ENCODE measurements around the gene NOP56.

The NOP56 gene

DNA sequence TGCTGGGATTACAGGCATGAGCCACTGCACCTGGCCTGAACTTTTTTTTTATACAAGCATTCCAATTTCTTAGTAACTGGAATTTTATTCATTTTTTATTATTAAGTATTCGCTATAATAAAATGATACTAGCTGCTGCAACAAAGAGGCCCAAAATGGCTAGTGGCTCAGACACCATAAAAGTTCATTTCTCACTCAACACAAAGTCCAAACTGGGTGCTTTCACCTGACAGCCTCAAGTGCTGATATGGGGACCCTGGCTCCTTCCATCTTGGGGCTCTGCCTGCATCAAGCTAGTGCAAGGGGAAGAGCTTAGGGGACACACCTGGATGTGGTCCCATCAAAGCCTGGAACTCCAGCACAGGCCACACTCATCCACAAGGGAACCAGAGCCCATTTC is 12.2 kb upstream of the NOP56 start:
- DNase-seq (ENCODE audit: low read depth in 2 of 2): no peak

DNA sequence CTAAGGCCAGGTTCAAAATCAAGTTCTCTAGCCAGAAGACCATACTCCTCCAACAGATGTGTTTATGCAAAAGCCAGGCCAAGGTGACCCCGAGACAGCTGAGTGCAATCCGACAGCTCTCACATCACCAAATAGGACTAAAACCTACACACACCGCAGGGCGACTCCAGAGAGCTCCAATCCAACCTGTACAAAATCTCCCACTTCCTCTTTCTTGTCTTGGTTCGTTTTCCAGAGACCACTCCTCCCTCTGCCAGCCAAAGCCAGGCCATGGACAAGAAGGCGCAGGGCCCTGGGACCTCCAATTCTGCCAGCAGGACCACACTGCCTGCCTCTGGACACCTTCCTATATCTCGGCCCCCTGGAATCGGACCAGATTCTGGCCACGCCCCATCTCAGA is 11.5 kb upstream of the NOP56 start:
- DNase-seq (ENCODE audit: low read depth in 2 of 2): no peak

DNA sequence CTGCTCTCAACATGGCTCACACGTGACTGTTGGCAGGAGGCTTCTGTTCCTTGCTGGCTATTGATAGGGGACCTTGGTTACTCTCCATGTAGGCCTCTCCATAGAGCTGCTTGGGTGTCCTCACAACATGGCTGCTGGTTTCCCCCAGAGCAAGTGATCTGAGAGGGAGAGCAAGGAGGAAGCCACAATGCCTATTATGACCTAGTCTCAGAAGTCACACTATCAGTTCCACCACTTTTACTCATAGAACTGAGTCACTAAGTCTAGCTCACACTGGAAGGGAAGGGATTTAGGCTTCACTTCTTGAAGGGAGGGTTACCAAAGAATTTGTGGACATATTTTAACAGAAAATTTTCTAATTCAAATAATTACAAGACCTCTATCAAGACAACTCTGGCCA is 8.7 kb upstream of the NOP56 start:
- DNase-seq (ENCODE audit: low read depth in 2 of 2): no peak

DNA sequence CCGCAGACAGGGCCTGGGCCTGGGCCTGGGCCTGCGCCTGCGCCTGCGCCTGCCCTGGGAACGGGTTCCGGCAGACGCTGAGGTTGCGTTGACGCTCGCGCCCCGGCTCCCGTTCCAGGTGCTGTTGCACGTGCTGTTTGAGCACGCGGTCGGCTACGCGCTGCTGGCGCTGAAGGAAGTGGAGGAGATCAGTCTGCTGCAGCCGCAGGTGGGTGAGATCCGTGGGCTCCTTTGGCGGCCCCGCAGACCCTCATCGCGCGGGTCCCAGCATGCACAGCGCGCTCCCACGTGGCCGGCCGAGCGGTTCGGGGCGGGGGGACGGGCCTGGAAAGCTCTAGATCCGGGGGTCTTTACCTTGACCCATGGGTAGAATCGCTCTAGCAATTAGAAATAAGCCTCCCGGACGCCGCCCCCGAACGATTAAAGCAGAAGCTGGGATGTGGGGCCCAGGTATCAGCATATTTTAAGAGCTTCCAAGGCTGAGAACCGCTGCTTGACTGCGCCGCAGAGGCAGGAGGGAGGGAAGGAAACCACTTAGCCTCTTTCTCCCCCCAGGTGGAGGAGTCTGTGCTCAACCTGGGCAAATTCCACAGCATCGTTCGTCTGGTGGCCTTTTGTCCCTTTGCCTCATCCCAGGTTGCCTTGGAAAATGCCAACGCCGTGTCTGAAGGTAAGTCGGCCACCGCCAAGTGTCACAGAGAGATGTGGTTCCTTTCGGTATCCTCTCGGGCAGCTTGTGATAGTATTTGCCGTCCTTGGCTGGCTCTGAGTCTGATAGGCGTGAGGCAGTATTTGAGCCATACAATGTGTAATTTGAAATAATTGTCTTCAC is 508 bp downstream of the NOP56 start:
- no peak for DNase-seq (ENCODE audit: low read depth in 2 of 2)

DNA sequence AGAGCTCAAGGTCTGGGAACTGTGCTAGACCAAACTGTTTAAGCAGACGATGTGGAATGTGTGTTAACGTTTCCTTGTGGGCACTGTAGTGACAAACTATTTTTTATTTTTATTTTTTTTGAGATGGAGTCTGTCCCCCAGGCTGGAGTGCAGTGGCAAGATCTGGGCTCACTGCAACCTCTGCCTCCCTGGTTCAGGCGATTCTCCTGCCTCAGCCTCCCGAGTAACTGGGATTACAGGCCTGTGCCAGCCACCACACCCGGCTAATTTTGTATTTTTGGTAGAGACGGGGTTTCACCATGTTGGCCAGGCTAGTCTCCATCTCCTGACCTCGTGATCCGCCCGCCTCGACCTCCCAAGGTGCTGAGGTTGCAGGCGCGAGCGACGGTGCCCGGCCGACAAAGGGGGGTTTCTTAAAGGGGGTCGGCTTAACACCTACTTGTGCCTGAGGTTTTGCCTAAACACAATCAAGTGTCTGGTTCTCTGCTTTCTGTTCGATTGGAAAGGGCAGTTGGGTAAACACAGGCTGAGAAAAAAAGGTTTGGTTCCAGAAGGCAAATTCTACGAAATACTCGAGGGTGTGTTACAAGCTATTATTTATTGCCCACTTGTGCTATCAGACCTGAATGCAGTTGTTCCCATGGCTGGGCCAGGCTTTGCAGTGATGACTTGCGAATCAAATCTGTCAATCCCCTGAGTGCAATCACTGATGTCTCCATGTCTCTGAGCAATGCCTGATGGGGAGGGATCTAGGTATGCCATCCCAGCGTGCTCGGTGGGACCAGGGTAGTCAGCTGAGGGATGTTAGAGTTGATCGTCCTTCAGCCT is 1.3 kb downstream of the NOP56 start:
- no peak for DNase-seq (ENCODE audit: low read depth in 2 of 2)

DNA sequence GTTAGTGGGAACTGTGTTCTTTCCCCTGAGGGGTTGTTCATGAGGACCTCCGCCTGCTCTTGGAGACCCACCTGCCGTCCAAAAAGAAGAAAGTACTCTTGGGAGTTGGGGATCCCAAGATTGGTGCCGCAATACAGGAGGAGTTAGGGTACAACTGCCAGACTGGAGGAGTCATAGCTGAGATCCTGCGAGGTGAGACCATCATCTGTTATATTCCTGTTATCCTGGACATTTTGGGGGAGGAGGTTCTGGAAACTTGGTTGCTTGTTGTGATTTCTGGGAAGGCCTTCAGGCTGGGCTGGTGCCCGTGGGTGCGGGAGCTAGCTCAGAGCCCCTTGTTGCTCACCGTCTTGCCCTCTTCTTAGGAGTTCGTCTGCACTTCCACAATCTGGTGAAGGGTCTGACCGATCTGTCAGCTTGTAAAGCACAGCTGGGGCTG is 2.0 kb downstream of the NOP56 start:
- no peak for DNase-seq (ENCODE audit: low read depth in 2 of 2)

DNA sequence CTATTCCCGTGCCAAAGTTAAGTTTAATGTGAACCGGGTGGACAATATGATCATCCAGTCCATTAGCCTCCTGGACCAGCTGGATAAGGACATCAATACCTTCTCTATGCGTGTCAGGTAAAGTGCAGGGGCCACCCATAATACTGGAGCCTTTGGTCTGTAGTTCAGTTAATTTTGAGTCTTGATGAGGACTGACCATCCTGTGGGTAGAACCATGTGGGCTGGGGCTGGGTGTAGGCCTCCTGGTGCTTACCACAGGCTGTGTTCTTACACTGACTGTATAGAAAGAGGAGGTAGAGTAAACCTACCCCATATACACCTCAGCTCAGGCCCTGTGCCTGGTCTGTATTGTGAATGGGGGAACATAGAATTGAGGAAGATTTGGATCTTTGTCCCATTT is 2.4 kb downstream of the NOP56 start:
- DNase-seq (ENCODE audit: low read depth in 2 of 2): no peak

DNA sequence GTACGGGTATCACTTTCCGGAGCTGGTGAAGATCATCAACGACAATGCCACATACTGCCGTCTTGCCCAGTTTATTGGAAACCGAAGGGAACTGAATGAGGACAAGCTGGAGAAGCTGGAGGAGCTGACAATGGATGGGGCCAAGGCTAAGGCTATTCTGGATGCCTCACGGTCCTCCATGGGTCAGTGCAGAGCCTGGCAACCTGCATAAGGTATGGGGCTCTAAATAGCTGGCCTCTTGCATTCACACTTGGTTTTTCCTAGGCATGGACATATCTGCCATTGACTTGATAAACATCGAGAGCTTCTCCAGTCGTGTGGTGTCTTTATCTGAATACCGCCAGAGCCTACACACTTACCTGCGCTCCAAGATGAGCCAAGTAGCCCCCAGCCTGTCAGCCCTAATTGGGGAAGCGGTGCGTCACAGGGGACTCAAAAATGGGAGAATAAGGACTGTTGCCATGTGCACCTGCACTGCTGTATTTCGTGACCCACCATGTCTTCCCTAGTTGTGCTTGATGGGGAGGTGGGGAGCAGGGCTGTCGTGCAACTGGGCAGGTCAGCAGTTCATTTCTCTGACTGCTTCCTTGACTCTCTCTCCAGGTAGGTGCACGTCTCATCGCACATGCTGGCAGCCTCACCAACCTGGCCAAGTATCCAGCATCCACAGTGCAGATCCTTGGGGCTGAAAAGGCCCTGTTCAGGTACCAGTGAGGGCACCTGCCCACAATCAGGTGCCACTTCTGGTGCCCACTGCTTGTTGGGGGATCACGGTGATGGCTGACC is 3.1 kb downstream of the NOP56 start:
- DNase-seq (ENCODE audit: low read depth in 2 of 2): no peak

DNA sequence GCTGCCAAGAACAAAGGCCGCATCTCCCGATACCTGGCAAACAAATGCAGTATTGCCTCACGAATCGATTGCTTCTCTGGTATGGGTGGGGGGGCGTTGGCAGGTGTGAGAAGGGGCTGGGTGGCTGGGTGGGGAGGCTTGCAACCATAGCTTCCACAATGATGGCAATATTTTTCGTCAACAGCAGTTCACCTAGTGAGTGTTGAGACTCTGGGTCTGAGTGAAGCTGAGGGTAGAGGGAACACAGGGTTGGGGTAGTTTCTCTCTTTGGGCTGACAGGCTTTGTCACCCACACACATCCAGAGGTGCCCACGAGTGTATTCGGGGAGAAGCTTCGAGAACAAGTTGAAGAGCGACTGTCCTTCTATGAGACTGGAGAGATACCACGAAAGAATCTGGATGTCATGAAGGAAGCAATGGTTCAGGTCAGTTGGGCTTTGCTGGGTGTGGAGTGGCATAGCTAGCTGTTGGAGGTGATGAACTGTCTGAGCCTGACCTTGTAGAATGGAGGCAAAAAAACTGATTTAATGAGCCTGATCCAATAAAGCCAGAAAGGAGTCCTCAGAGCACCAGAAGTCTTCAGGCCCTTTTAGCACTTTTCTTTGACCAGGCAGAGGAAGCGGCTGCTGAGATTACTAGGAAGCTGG is 4.2 kb downstream of the NOP56 start:
- no peak for DNase-seq (ENCODE audit: low read depth in 2 of 2)

DNA sequence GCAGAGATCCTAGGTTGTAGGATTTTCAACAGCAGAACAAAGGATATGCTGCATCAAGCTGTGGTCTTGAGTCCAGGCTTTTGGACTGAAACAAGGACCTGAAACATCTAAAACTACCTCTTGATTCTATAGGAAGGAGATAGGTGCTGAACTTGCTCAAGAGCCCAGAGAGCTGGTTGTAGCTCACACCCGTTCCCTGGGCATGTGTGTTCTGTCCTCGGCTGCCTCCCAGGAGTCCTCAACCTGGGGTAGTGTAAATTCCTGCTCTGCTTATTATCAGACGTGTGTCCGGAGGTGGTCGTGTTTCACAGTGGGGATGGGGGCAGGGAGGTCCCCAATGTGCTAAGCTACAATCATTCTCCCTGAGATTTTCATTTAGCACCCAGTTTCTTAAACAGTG is 4.8 kb downstream of the NOP56 start:
- no peak for DNase-seq (ENCODE audit: low read depth in 2 of 2)

DNA sequence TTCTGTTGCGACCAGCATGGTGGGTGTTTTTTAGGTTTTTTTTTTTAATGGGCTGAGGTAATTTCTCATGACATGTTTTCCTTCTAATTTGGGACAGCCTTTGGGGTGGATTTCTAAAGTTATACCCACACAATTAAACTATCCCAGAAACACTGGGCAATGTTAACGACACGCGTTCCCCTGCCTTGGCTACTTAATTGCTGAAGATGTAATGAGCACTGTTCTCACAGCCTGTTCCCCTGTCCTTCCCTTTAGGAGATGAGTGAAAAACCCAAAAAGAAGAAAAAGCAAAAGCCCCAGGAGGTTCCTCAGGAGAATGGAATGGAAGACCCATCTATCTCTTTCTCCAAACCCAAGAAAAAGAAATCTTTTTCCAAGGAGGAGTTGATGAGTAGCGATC is 5.2 kb downstream of the NOP56 start:
- no peak for DNase-seq (ENCODE audit: low read depth in 2 of 2)

DNA sequence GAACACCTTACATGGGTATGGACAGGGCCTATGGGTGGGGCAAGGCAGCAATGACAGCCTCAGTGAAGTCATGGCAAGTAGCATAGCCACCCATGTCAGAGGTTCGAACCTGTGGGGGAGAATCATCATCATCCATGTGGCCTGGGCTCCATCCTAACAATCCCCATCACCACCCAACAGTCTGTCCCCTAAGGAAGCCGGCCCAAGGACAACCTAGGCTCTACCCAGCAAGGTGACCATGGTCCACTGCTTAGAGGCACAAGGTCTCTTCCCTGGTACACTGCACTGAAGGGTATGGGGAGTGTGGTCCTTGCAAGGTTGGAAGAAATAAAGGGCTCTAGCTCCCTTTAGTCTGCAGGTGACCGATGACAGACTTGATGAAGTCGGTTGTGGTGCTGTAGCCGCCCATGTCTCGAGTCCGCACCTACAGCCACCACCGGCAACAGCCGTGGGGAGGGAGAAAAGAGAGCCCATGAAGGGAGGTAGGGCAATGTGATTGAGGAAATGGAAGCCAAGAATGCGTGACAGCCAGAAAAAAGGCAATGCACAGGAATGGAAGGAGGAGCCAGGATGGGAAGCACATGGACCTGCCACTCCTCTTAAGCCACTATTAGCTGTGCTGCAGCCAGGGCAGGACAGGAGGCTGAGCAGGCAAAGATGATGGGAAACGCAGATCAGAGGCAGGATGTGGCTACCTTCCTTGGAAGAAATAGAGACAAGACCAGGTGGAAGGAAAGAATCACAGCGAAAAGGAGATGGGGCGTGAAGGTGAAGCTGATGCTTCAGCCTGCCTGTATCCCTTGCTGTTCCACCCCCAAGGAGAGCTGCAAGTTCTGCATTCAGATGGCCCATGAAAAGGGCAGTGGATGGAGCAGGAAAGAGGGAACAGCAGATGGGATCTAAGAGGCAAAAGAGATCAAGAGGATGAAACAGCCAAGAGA is 6.3 kb downstream of the NOP56 start:
- no peak for DNase-seq (ENCODE audit: low read depth in 2 of 2)

DNA sequence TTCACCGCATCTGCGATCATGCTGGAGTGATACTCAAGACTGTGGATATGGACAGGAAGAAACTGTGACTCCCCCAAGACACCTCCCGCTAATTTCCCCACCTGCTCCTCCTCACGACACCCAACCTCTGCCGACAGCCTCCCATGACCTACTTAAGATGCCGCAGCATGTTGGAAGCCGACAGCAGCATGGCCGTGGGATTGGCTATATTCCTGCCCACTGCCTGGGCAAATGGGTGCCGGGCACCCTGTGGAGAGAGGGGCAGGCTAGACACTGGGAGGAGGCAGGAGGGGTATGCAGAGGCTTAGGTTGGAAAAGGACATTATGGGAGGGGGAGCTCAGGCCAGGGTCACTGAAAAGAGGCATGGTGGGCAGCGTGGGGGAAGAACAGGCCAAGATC is 7.1 kb downstream of the NOP56 start:
- DNase-seq (ENCODE audit: low read depth in 2 of 2): no peak

DNA sequence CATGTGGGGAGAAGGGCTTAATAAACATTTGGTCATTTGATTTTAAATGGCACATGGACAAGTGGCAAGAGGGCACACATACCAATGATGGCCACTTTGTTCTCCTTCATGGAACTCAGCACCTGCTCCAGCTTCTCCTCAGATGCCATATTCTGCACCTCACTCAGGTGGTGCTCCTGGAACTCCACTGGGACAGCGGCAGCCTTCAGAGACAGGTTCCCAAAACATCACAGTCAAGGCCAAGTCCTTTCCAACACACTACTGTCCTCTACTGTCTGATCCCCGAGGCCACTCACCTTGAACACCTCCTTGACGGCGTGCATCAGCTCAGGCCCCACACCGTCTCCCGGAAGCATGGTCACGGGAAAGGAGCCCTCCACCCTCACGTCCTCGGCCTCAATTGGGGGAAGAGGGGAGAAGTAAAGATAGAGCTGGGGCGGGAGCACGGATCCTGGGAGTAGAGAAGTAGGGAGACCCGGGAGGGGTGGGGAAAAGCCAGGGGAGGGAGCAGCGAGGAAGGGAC is 11.0 kb downstream of the NOP56 start:
- no peak for DNase-seq (ENCODE audit: low read depth in 2 of 2)

DNA sequence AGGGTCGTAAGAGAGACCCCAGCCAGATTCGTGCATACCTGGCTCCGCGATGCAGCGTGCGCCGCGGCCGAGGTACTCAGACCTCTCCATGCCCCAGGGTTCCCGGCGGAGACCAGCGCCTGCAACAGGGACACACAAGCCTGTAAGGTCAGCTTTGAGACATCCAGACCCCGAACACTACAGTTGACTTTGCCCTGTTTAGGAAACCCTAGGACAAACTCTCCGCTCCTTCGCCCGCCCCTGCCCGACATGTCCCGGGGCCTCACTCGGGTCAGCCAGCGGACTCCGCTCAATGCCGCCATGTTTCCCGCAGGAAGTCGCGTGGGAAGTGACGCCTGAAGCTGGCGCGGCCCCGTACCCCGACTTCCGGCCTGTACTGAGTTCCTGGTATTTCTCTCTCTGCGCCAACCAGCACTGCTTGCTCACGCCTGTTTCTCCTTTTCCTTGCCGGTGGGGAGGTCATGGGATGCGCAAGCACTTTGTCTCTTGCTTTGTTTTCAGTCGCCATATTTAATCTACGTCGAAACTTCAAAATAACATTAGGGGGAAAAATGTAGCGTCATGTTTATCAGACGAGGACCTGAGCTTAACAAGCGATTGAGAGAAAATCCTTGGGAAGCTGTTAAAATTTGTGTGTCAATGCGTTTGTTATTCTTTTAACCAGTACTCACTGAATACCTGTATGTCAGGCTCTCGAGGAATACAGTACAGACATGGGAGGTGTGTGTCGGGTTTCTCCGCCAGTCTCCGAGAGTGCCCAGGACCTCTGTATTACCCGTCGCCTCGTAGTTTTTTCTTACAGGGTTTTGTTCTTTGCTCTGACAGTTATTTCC is 11.7 kb downstream of the NOP56 start, which contains the start of gene IDH3B:
IDH3B (minus strand) TSS at position 330 of the 833 bp plus-strand sequence; CDS start at position 302, 28 bp downstream.
- peak; percentile 75 to 77 for DNase-seq (ENCODE audit: low read depth in 2 of 2)

DNA sequence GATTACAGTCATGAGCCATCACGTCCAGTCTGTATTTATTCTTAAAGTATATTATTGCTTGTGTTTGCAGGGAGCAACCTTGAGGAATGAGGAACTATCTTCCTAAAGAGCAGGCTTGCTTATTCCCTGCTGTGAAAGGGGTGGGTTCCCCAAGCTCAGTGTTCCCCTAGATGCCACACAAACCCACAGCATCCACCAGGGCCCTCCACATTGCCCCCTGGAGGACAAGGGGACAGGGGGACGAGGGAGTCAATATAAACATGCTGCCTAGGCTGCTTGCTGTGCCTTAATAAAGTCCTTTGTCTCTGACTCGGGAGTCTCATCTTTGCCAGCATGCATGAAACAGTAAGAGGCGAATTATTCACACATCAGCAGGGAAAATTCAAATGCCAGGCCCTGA is 19.5 kb downstream of the NOP56 start:
- no peak for DNase-seq (ENCODE audit: low read depth in 2 of 2)

DNA sequence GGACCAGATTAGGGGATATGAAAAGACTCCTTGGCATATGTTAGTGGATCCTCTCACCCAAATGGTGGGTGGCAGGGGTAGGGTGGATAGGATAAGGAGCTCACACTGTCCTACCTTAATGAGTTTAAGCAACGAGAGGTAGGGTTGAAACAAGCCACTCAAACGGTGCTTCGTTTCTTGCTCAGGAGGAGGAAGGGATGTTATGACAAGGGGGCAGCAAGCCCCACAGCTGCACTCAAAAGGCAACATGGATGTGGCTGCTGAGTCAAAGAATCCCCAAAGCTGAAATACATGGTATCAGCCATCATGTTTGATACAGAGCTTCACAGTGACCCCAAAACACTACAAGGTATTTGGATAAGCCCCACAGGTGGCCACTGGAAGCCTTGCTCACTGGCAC is 20.0 kb downstream of the NOP56 start:
- DNase-seq (ENCODE audit: low read depth in 2 of 2): no peak

DNA sequence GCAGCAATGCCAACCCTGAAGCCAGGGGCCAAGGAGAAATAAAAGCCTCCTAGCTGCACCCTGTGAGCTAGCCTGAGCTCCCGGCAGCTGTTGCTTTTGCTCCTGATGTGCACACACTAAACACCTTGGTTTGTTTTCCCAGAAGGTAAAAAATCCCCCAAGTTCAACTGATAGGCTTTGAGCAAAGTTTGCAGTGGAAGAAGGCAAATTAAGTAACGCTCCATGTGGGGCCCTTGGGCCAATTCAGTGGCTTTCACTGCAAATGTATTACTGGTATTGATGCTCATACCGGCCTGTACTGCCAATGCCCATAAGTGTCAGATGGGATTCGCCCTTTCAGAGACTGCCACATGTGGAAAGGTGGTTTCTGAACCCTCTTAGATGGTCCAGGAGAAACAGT is 21.0 kb downstream of the NOP56 start:
- DNase-seq (ENCODE audit: low read depth in 2 of 2): no peak

DNA sequence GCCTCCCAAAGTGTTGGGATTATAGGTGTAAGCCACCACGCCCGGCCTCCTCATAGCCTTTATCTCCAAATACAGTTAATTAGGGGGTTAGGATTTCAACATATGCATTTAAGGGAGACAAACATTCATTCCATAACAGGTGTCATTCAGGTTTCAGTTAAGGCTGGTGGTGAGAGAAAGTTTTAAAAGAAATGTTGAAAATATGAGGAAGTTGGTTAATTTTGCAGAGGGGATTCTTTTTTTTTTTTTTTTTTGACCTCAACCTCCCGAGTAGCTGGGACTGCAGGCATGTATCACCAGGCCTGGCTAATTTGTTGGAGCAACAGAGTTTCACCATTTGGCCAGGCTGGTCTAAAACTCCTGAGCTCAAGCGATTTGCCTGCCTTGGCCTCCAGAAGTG is 27.6 kb downstream of the NOP56 start:
- DNase-seq (ENCODE audit: low read depth in 2 of 2): no peak

All from fibroblast of skin of left quadriceps (primary cell).